Adrenal gland (tissue), 5 donors: ENCODE results near the gene FGF3.

Source experiments
- CTCF ChIP-seq, 6 experiments: fragments of 450-650 bp in 4 of 6; fragments of 200-600 bp in 2 of 6; sonication (generic) in 1 of 6; IDR thresholded peaks; 1 replicate in 5 of 6; 2 replicates in 1 of 6; pipeline versions ENCODE4 v1.5.1 to v1.8.0; 2016 to 2021; ENCODE audit warnings: antibody characterized with exemption in 6 of 6, mild to moderate bottlenecking in 2 of 6, moderate library complexity in 1 of 6
- POLR2A ChIP-seq, 2 donors: fragments of 450-650 bp; IDR thresholded peaks; one replicate each; pipeline ENCODE4 v1.6.1; 2017; ENCODE audit warnings: antibody characterized with exemption in 2 of 2, mild to moderate bottlenecking in 2 of 2, moderate library complexity in 1 of 2
- donor health status: DM: no; HTN: no; CAD: no.

- TF ChIP-seq POLR2A (IDR thresholded peaks at IDR 0.05) (no peak), CTCF (IDR thresholded peaks at IDR 0.05) (no peak)
Measured at GRCh38 chr11:69814902-69815301, 4.3 kb downstream of the FGF3 start.
